Activated B cell treated with CpG ODN at 0.5 μM for 24 hours (primary cell): ENCODE measurements around the gene HMOX2. TPM values are rescaled to one million over a fixed set of nuclear protein-coding genes. Genes with fewer than 3 reads are reported as not detected.

Source experiments
- ATAC-seq: fragments of 200-7000 bp; cut with Tn5 transposase; one replicate; pipeline ENCODE4 v1.10.0; 2021; ENCODE audit warnings: low read depth, mild to moderate bottlenecking, moderate library complexity
- CTCF ChIA-PET: fragments of 350-600 bp; sonication (Branson Sonifier 250); formaldehyde crosslinking; loops from one replicate; lab custom pipeline; 2021; ENCODE audit warnings: antibody characterized with exemption; lab: Charles Lee
- POLR2A ChIA-PET: fragments of 350-600 bp; sonication (Branson Sonifier 250); formaldehyde crosslinking; loops from one replicate; lab custom pipeline; 2021; ENCODE audit warnings: antibody characterized with exemption; lab: Charles Lee
- DNase-seq: peaks from one replicate; pipeline ENCODE4 v3.0.0; 2022
- H3K27ac Mint-ChIP-seq: one replicate; pipeline ENCODE4 v1.8.0; 2020; ENCODE audit warnings: mixed read lengths
- H3K27me3 Mint-ChIP-seq: one replicate; pipeline ENCODE4 v1.8.0; 2021; ENCODE audit warnings: mixed read lengths
- H3K36me3 Mint-ChIP-seq: one replicate; pipeline ENCODE4 v1.8.0; 2021; ENCODE audit warnings: low read depth, mixed read lengths
- H3K4me1 Mint-ChIP-seq: one replicate; pipeline ENCODE4 v1.8.0; 2021; ENCODE audit warnings: mixed read lengths
- H3K4me3 Mint-ChIP-seq: one replicate; pipeline ENCODE4 v1.8.0; 2020; ENCODE audit warnings: mild to moderate bottlenecking, mixed read lengths
- H3K9me3 Mint-ChIP-seq: one replicate; pipeline ENCODE4 v1.8.0; 2020; ENCODE audit warnings: mixed read lengths
- CTCF ChIP-seq: fragments of 200-600 bp; IDR thresholded peaks from one replicate; pipeline ENCODE4 v1.8.0; 2022; ENCODE audit warnings: antibody characterized with exemption, mild to moderate bottlenecking
- intact Hi-C: fragments of 100-400 bp; cut with micrococcal nuclease; formaldehyde crosslinking; loops from one replicate; pipeline ENCODE4 v1.15.1; 2024
- total RNA-seq: library from RNA; stranded (reverse); gene quantifications from 2 replicates; pipeline ENCODE4 v1.2.3, GENCODE V29; 2022

Gene HMOX2
- total RNA-seq, 1 donor from 2014 or later = 32.1 TPM

GRCh38 chr16:4443271-4443670, 32.9 kb upstream of the HMOX2 start:
- Mint-ChIP-seq H3K36me3 (peaks cover 82% of the 10 kb centered on the region), H3K27me3 (no peaks in the 10 kb centered on the region), H3K4me3 (no peak overlapping the region), H3K27ac (no peak overlapping the region), H3K4me1 (no peaks in the 10 kb centered on the region), H3K9me3 (no peaks in the 10 kb centered on the region)
- CTCF ChIA-PET = no interaction called here
- DNase-seq (no peak), ATAC-seq (no peak)
- TF ChIP-seq CTCF = no peak
- intact Hi-C loops = no loop called here
- POLR2A ChIA-PET = no interaction called here

GRCh38 chr16:4443986-4444385, 32.2 kb upstream of the HMOX2 start:
- Mint-ChIP-seq H3K27me3 (no peaks in the 10 kb centered on the region), H3K36me3 (peaks cover 86% of the 10 kb centered on the region), H3K4me3 (no peak overlapping the region), H3K9me3 (no peaks in the 10 kb centered on the region), H3K4me1 (no peaks in the 10 kb centered on the region), H3K27ac (no peak overlapping the region)
- no peak for ATAC-seq
- DNase-seq = no peak
- no peak for TF ChIP-seq CTCF
- CTCF ChIA-PET = no interaction called here
- intact Hi-C loops = no loop called here
- POLR2A ChIA-PET = no interaction called here

- no peaks in the 10 kb centered on the region for H3K9me3 Mint-ChIP-seq
- no peak for TF ChIP-seq CTCF
- no peaks in the 10 kb centered on the region for H3K4me1 Mint-ChIP-seq
- no peak for DNase-seq
- no peak overlapping the region for H3K27ac Mint-ChIP-seq
- intact Hi-C loops = no loop called here
- H3K36me3 Mint-ChIP-seq = peaks cover 77% of the 10 kb centered on the region
- H3K4me3 Mint-ChIP-seq = no peak overlapping the region
- no peak for ATAC-seq
- POLR2A ChIA-PET = no interaction called here
- H3K27me3 Mint-ChIP-seq = no peaks in the 10 kb centered on the region
- CTCF ChIA-PET = no interaction called here
Observed at GRCh38 chr16:4450430-4450829, 25.8 kb upstream of the HMOX2 start.

- Mint-ChIP-seq H3K4me3 (no peak overlapping the region), H3K36me3 (peaks cover 80% of the 10 kb centered on the region), H3K27ac (no peak overlapping the region), H3K4me1 (no peaks in the 10 kb centered on the region), H3K27me3 (no peaks in the 10 kb centered on the region), H3K9me3 (no peaks in the 10 kb centered on the region)
- DNase-seq (no peak), ATAC-seq (no peak)
- ChIA-PET POLR2A (no interaction called here), CTCF (interaction anchor here (0.7 kb wide), 1 partner anchor 123 kb away, joined by 3 read pairs; no protein-coding TSS in a partner anchor)
- no peak for TF ChIP-seq CTCF
- intact Hi-C loops = no loop called here
Observed at GRCh38 chr16:4450931-4451519, 25.2 kb upstream of the HMOX2 start.

- Mint-ChIP-seq H3K4me1 (no peaks in the 10 kb centered on the region), H3K36me3 (peaks cover 77% of the 10 kb centered on the region), H3K4me3 (no peak overlapping the region), H3K27me3 (no peaks in the 10 kb centered on the region), H3K9me3 (no peaks in the 10 kb centered on the region), H3K27ac (no peak overlapping the region)
- DNase-seq (no peak), ATAC-seq (no peak)
- TF ChIP-seq CTCF = no peak
- POLR2A ChIA-PET = no interaction called here
- CTCF ChIA-PET = no interaction called here
- intact Hi-C loops = no loop called here
Observed at GRCh38 chr16:4452674-4453073, 23.5 kb upstream of the HMOX2 start.
